ENCODE measurements around the gene HEMGN.

HEMGN gene

GRCh38 chr9:97964901-97965300 lies 26.9 kb upstream of the HEMGN start:
- H3K27me3 ChIP-seq (ENCODE audit: control insufficient read depth in 1 of 2, insufficient read depth in 1 of 2, low read length in 2 of 2) = peaks cover 10 to 22% of the 10 kb centered on the region in 2 experiments
- no peak overlapping the region for H3K9ac ChIP-seq (ENCODE audit: low read length)
- no peak overlapping the region for H2BK120ac ChIP-seq (ENCODE audit: low read depth, low read length)
- H2AFZ ChIP-seq (ENCODE audit: low read depth, low read length) = no peak overlapping the region
- no peak overlapping the region for H3K4me2 ChIP-seq (ENCODE audit: low read length, poor library complexity, severe bottlenecking)
- no peak overlapping the region for H3K4me3 ChIP-seq (ENCODE audit: insufficient read depth in 1 of 2, low read depth in 1 of 2, low read length in 2 of 2)
- no peak overlapping the region for H3K4ac ChIP-seq (ENCODE audit: low read depth in 1 of 2, low read length in 2 of 2)
- no peaks in the 10 kb centered on the region for H3K79me1 ChIP-seq (replicated peaks; ENCODE audit: low read length, poor library complexity, severe bottlenecking)
- H4K8ac ChIP-seq (ENCODE audit: low read length) = no peak overlapping the region
- H3K23ac ChIP-seq (ENCODE audit: low read length in 2 of 2) = no peak overlapping the region
- H2BK5ac ChIP-seq (ENCODE audit: low read depth, low read length, poor library complexity, severe bottlenecking) = no peak overlapping the region
- no peak overlapping the region for H2AK5ac ChIP-seq (ENCODE audit: low read length, severe bottlenecking)
- no peak overlapping the region for H3K18ac ChIP-seq (ENCODE audit: low read depth in 1 of 2, low read length in 2 of 2)
- no peaks in the 10 kb centered on the region for H3K9me3 ChIP-seq (ENCODE audit: control insufficient read depth, low read length)
- H3K36me3 ChIP-seq (ENCODE audit: control insufficient read depth in 1 of 2, insufficient read depth in 2 of 2, low read depth in 1 of 2, low read length in 2 of 2) = no peaks in the 10 kb centered on the region
- no peak overlapping the region for H3K27ac ChIP-seq (ENCODE audit: low read length, poor library complexity, severe bottlenecking)
- DNase-seq = no peak
- no peak overlapping the region for H3K14ac ChIP-seq (ENCODE audit: low read length in 2 of 2)
- no peak overlapping the region for H2BK12ac ChIP-seq (ENCODE audit: low read length in 2 of 2)
- no peak overlapping the region for H2BK15ac ChIP-seq (ENCODE audit: low read depth, poor library complexity, severe bottlenecking)
- no peaks in the 10 kb centered on the region for H3K4me1 ChIP-seq (ENCODE audit: control insufficient read depth, insufficient read depth, low read depth, low read length)
- H4K91ac ChIP-seq (ENCODE audit: low read length) = no peak overlapping the region

- no peak overlapping the region for H3K18ac ChIP-seq (ENCODE audit: low read depth in 1 of 2, low read length in 2 of 2)
- H3K4me2 ChIP-seq (ENCODE audit: low read length, poor library complexity, severe bottlenecking) = no peak overlapping the region
- H3K4ac ChIP-seq (ENCODE audit: low read depth in 1 of 2, low read length in 2 of 2) = no peak overlapping the region
- H2BK15ac ChIP-seq (ENCODE audit: low read depth, poor library complexity, severe bottlenecking) = no peak overlapping the region
- no peaks in the 10 kb centered on the region for H3K9me3 ChIP-seq (ENCODE audit: control insufficient read depth, low read length)
- WGBS = no CpG with 5 or more reads among the region's 2 CpGs
- DNase-seq = no peak
- no peak overlapping the region for H3K9ac ChIP-seq (ENCODE audit: low read length)
- H2BK5ac ChIP-seq (ENCODE audit: low read depth, low read length, poor library complexity, severe bottlenecking) = no peak overlapping the region
- H4K91ac ChIP-seq (ENCODE audit: low read length) = no peak overlapping the region
- H2AFZ ChIP-seq (ENCODE audit: low read depth, low read length) = no peak overlapping the region
- H3K36me3 ChIP-seq (ENCODE audit: control insufficient read depth in 1 of 2, insufficient read depth in 2 of 2, low read depth in 1 of 2, low read length in 2 of 2) = no peaks in the 10 kb centered on the region
- H3K4me1 ChIP-seq (ENCODE audit: control insufficient read depth, insufficient read depth, low read depth, low read length) = no peaks in the 10 kb centered on the region
- no peak overlapping the region for H3K4me3 ChIP-seq (ENCODE audit: insufficient read depth in 1 of 2, low read depth in 1 of 2, low read length in 2 of 2)
- H3K27me3 ChIP-seq (ENCODE audit: control insufficient read depth in 1 of 2, insufficient read depth in 1 of 2, low read length in 2 of 2) = peaks cover 10 to 22% of the 10 kb centered on the region in 2 experiments
- H4K8ac ChIP-seq (ENCODE audit: low read length) = no peak overlapping the region
- H3K23ac ChIP-seq (ENCODE audit: low read length in 2 of 2) = no peak overlapping the region
- no peaks in the 10 kb centered on the region for H3K79me1 ChIP-seq (replicated peaks; ENCODE audit: low read length, poor library complexity, severe bottlenecking)
- H2BK120ac ChIP-seq (ENCODE audit: low read depth, low read length) = no peak overlapping the region
- H2AK5ac ChIP-seq (ENCODE audit: low read length, severe bottlenecking) = no peak overlapping the region
- no peak overlapping the region for H2BK12ac ChIP-seq (ENCODE audit: low read length in 2 of 2)
- no peak overlapping the region for H3K27ac ChIP-seq (ENCODE audit: low read length, poor library complexity, severe bottlenecking)
- no peak overlapping the region for H3K14ac ChIP-seq (ENCODE audit: low read length in 2 of 2)
Measured at GRCh38 chr9:97963232-97963631, 25.3 kb upstream of the HEMGN start.

GRCh38 chr9:97962575-97962974 lies 24.6 kb upstream of the HEMGN start:
- no peak overlapping the region for H3K27ac ChIP-seq (ENCODE audit: low read length, poor library complexity, severe bottlenecking)
- 96% methylated on average over 4 of the region's 5 CpGs for WGBS
- H2AK5ac ChIP-seq (ENCODE audit: low read length, severe bottlenecking) = no peak overlapping the region

GRCh38 chr9:97962136-97962535 lies 24.2 kb upstream of the HEMGN start:
- no peak overlapping the region for H4K8ac ChIP-seq (ENCODE audit: low read length)
- no peak overlapping the region for H3K18ac ChIP-seq (ENCODE audit: low read depth in 1 of 2, low read length in 2 of 2)
- no peak overlapping the region for H3K4me2 ChIP-seq (ENCODE audit: low read length, poor library complexity, severe bottlenecking)
- no peak overlapping the region for H2AK5ac ChIP-seq (ENCODE audit: low read length, severe bottlenecking)
- no peak overlapping the region for H3K9ac ChIP-seq (ENCODE audit: low read length)
- no peak overlapping the region for H2BK15ac ChIP-seq (ENCODE audit: low read depth, poor library complexity, severe bottlenecking)
- no peak overlapping the region for H2BK12ac ChIP-seq (ENCODE audit: low read length in 2 of 2)
- WGBS = 97% methylated on average over 4 of the region's 4 CpGs
- no peak for DNase-seq
- H3K4me1 ChIP-seq (ENCODE audit: control insufficient read depth, insufficient read depth, low read depth, low read length) = no peaks in the 10 kb centered on the region
- no peak overlapping the region for H3K27ac ChIP-seq (ENCODE audit: low read length, poor library complexity, severe bottlenecking)
- H3K14ac ChIP-seq (ENCODE audit: low read length in 2 of 2) = no peak overlapping the region
- no peaks in the 10 kb centered on the region for H3K9me3 ChIP-seq (ENCODE audit: control insufficient read depth, low read length)
- H4K91ac ChIP-seq (ENCODE audit: low read length) = no peak overlapping the region
- H2BK5ac ChIP-seq (ENCODE audit: low read depth, low read length, poor library complexity, severe bottlenecking) = no peak overlapping the region
- H3K4ac ChIP-seq (ENCODE audit: low read depth in 1 of 2, low read length in 2 of 2) = no peak overlapping the region
- H3K27me3 ChIP-seq (ENCODE audit: control insufficient read depth in 1 of 2, insufficient read depth in 1 of 2, low read length in 2 of 2) = peaks cover 10 to 22% of the 10 kb centered on the region in 2 experiments
- H3K23ac ChIP-seq (ENCODE audit: low read length in 2 of 2) = no peak overlapping the region
- no peak overlapping the region for H2AFZ ChIP-seq (ENCODE audit: low read depth, low read length)
- no peak overlapping the region for H2BK120ac ChIP-seq (ENCODE audit: low read depth, low read length)
- no peak overlapping the region for H3K4me3 ChIP-seq (ENCODE audit: insufficient read depth in 1 of 2, low read depth in 1 of 2, low read length in 2 of 2)
- no peaks in the 10 kb centered on the region for H3K79me1 ChIP-seq (replicated peaks; ENCODE audit: low read length, poor library complexity, severe bottlenecking)
- H3K36me3 ChIP-seq (ENCODE audit: control insufficient read depth in 1 of 2, insufficient read depth in 2 of 2, low read depth in 1 of 2, low read length in 2 of 2) = no peaks in the 10 kb centered on the region

More at GRCh38 chr9:97962575-97962974, 24.6 kb upstream of the HEMGN start:
- H3K9me3 ChIP-seq (ENCODE audit: control insufficient read depth, low read length) = no peaks in the 10 kb centered on the region
- H3K36me3 ChIP-seq (ENCODE audit: control insufficient read depth in 1 of 2, insufficient read depth in 2 of 2, low read depth in 1 of 2, low read length in 2 of 2) = no peaks in the 10 kb centered on the region
- H2AFZ ChIP-seq (ENCODE audit: low read depth, low read length) = no peak overlapping the region
- no peak overlapping the region for H3K14ac ChIP-seq (ENCODE audit: low read length in 2 of 2)
- no peaks in the 10 kb centered on the region for H3K4me1 ChIP-seq (ENCODE audit: control insufficient read depth, insufficient read depth, low read depth, low read length)
- no peak overlapping the region for H3K9ac ChIP-seq (ENCODE audit: low read length)
- no peak overlapping the region for H3K4me2 ChIP-seq (ENCODE audit: low read length, poor library complexity, severe bottlenecking)
- H3K27me3 ChIP-seq (ENCODE audit: control insufficient read depth in 1 of 2, insufficient read depth in 1 of 2, low read length in 2 of 2) = peaks cover 10 to 22% of the 10 kb centered on the region in 2 experiments
- no peak overlapping the region for H3K4ac ChIP-seq (ENCODE audit: low read depth in 1 of 2, low read length in 2 of 2)
- H3K4me3 ChIP-seq (ENCODE audit: insufficient read depth in 1 of 2, low read depth in 1 of 2, low read length in 2 of 2) = no peak overlapping the region
- no peak overlapping the region for H2BK120ac ChIP-seq (ENCODE audit: low read depth, low read length)
- H2BK5ac ChIP-seq (ENCODE audit: low read depth, low read length, poor library complexity, severe bottlenecking) = no peak overlapping the region
- no peak overlapping the region for H2BK12ac ChIP-seq (ENCODE audit: low read length in 2 of 2)
- H3K18ac ChIP-seq (ENCODE audit: low read depth in 1 of 2, low read length in 2 of 2) = no peak overlapping the region
- no peak overlapping the region for H4K8ac ChIP-seq (ENCODE audit: low read length)
- H3K79me1 ChIP-seq (replicated peaks; ENCODE audit: low read length, poor library complexity, severe bottlenecking) = no peaks in the 10 kb centered on the region
- no peak for DNase-seq
- H3K23ac ChIP-seq (ENCODE audit: low read length in 2 of 2) = peak overlapping the region in 1 of 2 experiments; percentile 35
- no peak overlapping the region for H2BK15ac ChIP-seq (ENCODE audit: low read depth, poor library complexity, severe bottlenecking)
- no peak overlapping the region for H4K91ac ChIP-seq (ENCODE audit: low read length)

All from mesenchymal stem cell (in vitro differentiated cells and primary cell).